MM.1S (cell line): Measurements from ENCODE around the gene PRKCE.

ENCODE experiments used
- DNase-seq: peaks from one replicate; pipeline ENCODE4 v3.0.0-alpha.2; 2015
- H2AFZ ChIP-seq: fragments of 300-600 bp; sonication (generic); 2 replicates; pipeline ENCODE4 v1.6.0; 2016; ENCODE audit warnings: antibody characterized with exemption, low read length
- H3F3A ChIP-seq: fragments of 300-600 bp; sonication (generic); 2 replicates; pipeline ENCODE4 v1.6.1; 2016; ENCODE audit warnings: mild to moderate bottlenecking, antibody characterized with exemption, low read length, moderate library complexity, mixed read lengths; ENCODE audit not compliant: insufficient read depth
- H3K27ac ChIP-seq: fragments of 300-600 bp; sonication (generic); 2 replicates; pipeline ENCODE4 v1.5.1; 2016; ENCODE audit warnings: mild to moderate bottlenecking, low read length
- H3K27me3 ChIP-seq: fragments of 300-600 bp; sonication (generic); replicated peaks from 2 replicates; pipeline ENCODE4 v1.6.0; 2016; ENCODE audit warnings: low read length; ENCODE audit not compliant: insufficient read depth
- H3K36me3 ChIP-seq: fragments of 300-600 bp; sonication (generic); replicated peaks from 2 replicates; pipeline ENCODE4 v1.6.1; 2016; ENCODE audit warnings: mild to moderate bottlenecking, low read length, mixed read lengths; ENCODE audit not compliant: insufficient read depth
- H3K4me1 ChIP-seq: fragments of 300-600 bp; sonication (generic); 2 replicates; pipeline ENCODE4 v1.6.1; 2016; ENCODE audit warnings: low read length, mixed read lengths
- H3K4me2 ChIP-seq: fragments of 300-600 bp; sonication (generic); 2 replicates; pipeline ENCODE4 v1.6.0; 2016; ENCODE audit warnings: low read depth, low read length
- H3K4me3 ChIP-seq: fragments of 300-600 bp; sonication (generic); 2 replicates; pipeline ENCODE4 v1.5.1; 2016; ENCODE audit warnings: low read length, mixed read lengths
- H3K79me2 ChIP-seq: fragments of 300-600 bp; sonication (generic); 2 replicates; pipeline ENCODE4 v1.6.1; 2016; ENCODE audit warnings: mixed run types, low read length, mixed read lengths
- H3K9ac ChIP-seq: fragments of 300-600 bp; sonication (generic); 2 replicates; pipeline ENCODE4 v1.6.1; 2016; ENCODE audit warnings: low read length, mixed read lengths
- H3K9me2 ChIP-seq: fragments of 300-600 bp; sonication (generic); replicated peaks from 2 replicates; pipeline ENCODE4 v1.6.1; 2016; ENCODE audit warnings: mild to moderate bottlenecking, low read length, mixed read lengths; ENCODE audit not compliant: insufficient read depth
- H3K9me3 ChIP-seq: fragments of 300-600 bp; sonication (generic); replicated peaks from 2 replicates; pipeline ENCODE4 v1.6.1; 2016; ENCODE audit warnings: mild to moderate bottlenecking, low read length, mixed read lengths; ENCODE audit not compliant: insufficient read depth
- H4K20me1 ChIP-seq: fragments of 300-600 bp; sonication (generic); 2 replicates; pipeline ENCODE4 v1.6.1; 2016; ENCODE audit warnings: mild to moderate bottlenecking, low read length, moderate library complexity, mixed read lengths; ENCODE audit not compliant: insufficient read depth
- EZH2 ChIP-seq: fragments of 300-600 bp; sonication (generic); optimal IDR thresholded peaks from 2 replicates; pipeline ENCODE3; 2017; ENCODE audit warnings: low read depth, mild to moderate bottlenecking, antibody characterized with exemption, low read length, mixed read lengths
- EZH2phosphoT487 ChIP-seq: fragments of 300-600 bp; sonication (generic); IDR thresholded peaks from 2 replicates; pipeline ENCODE4 v1.6.1; 2018; ENCODE audit warnings: antibody characterized with exemption, low read length
- TF ChIP-seq, protein P1 (sequence below): fragments of 300-600 bp; sonication (generic); IDR thresholded peaks from 2 replicates; pipeline ENCODE4 v1.5.1; 2016; ENCODE audit warnings: antibody characterized with exemption, low read length, mixed read lengths

Gene PRKCE

DNA sequence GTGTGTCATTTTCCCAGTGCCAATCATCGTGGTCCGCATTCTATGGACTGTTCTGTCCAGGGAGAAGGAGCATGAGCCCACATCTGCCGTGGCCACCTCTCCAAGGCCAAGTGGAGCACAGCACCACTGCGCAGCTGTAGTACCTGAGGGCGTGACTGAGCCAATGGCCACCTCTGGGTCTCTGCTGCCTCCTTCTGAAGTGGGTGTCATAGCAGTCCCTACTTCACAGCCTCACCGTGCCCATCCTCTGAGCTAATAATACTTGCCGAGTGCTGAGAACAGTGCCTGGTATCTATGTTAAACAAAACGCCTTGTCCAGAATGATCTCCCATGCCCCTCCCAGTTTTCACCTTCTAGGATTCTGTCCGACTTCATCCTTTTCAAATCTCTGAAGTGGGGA is 256.1 kb downstream of the PRKCE start:
- no peak overlapping the region for H3K27ac ChIP-seq
- H3K9me3 ChIP-seq: no peaks in the 10 kb centered on the region
- H2AFZ ChIP-seq: no peak overlapping the region
- H3K9ac ChIP-seq: no peak overlapping the region
- peaks cover 8% of the 10 kb centered on the region; the same call in 1 of the 2 replicates for H3F3A ChIP-seq
- H3K4me2 ChIP-seq: no peak overlapping the region
- no peaks in the 10 kb centered on the region for H3K36me3 ChIP-seq
- no peak for TF ChIP-seq EZH2
- TF ChIP-seq, protein P1, sequence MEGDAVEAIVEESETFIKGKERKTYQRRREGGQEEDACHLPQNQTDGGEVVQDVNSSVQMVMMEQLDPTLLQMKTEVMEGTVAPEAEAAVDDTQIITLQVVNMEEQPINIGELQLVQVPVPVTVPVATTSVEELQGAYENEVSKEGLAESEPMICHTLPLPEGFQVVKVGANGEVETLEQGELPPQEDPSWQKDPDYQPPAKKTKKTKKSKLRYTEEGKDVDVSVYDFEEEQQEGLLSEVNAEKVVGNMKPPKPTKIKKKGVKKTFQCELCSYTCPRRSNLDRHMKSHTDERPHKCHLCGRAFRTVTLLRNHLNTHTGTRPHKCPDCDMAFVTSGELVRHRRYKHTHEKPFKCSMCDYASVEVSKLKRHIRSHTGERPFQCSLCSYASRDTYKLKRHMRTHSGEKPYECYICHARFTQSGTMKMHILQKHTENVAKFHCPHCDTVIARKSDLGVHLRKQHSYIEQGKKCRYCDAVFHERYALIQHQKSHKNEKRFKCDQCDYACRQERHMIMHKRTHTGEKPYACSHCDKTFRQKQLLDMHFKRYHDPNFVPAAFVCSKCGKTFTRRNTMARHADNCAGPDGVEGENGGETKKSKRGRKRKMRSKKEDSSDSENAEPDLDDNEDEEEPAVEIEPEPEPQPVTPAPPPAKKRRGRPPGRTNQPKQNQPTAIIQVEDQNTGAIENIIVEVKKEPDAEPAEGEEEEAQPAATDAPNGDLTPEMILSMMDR: no peak
- no peak for TF ChIP-seq EZH2phosphoT487
- H3K9me2 ChIP-seq: no peaks in the 10 kb centered on the region
- H3K79me2 ChIP-seq: no peaks in the 10 kb centered on the region
- no peaks in the 10 kb centered on the region for H4K20me1 ChIP-seq
- peaks cover 31% of the 10 kb centered on the region for H3K4me1 ChIP-seq
- H3K4me3 ChIP-seq: no peak overlapping the region
- DNase-seq: no peak
- no peaks in the 10 kb centered on the region for H3K27me3 ChIP-seq

DNA sequence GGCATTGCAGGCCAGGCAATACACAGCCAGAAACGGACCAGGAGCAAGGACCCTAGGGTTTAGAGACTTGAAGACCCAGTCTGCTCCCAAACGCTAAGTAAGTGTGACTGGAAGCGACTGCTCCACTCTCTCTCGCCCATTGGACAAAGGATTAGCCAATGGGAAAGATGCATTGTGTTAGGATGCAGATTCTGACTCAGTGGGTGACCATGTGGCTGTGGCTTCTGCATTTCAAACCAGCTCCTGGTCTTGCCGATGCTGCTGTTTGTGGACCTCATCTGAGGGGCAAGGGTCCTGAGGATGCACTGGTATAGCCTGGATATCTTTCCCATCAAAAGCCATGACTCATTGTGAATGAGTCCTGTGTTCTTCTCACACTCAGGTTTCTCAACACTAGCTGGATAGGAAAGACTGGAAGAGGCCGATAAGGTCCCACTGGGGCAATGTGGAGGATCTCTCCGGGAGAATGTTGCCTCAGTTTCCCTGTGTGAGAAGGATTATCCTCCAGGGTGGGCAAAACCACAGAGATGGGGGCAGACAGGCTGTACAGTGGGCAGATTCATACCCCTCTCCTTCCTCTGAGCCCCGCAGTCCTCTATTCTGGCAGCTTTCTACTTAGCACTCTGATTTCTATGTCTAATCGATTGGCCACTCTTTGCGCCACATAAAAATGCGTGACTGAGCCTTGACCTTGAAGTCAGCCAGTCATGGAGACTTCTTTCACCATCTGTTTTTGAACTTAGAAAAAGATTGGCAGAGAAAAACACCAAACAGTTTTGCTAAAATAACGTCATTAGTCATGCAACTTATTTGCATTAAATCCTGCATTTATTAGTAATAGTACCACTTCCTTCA is 257.1 kb downstream of the PRKCE start:
- no peak overlapping the region for H3K4me2 ChIP-seq
- H3K36me3 ChIP-seq: no peaks in the 10 kb centered on the region
- H3K9me2 ChIP-seq: no peaks in the 10 kb centered on the region
- H3F3A ChIP-seq: peaks cover 6% of the 10 kb centered on the region; the same call in 1 of the 2 replicates
- H4K20me1 ChIP-seq: no peaks in the 10 kb centered on the region
- no peak overlapping the region for H2AFZ ChIP-seq
- H3K27ac ChIP-seq: no peak overlapping the region
- no peaks in the 10 kb centered on the region for H3K9me3 ChIP-seq
- DNase-seq: no peak
- no peaks in the 10 kb centered on the region for H3K27me3 ChIP-seq
- no peak overlapping the region for H3K9ac ChIP-seq
- H3K79me2 ChIP-seq: no peaks in the 10 kb centered on the region
- no peak for TF ChIP-seq EZH2
- no peak for TF ChIP-seq EZH2phosphoT487
- TF ChIP-seq, protein P1: no peak
- no peak overlapping the region for H3K4me3 ChIP-seq
- peaks cover 27% of the 10 kb centered on the region for H3K4me1 ChIP-seq

DNA sequence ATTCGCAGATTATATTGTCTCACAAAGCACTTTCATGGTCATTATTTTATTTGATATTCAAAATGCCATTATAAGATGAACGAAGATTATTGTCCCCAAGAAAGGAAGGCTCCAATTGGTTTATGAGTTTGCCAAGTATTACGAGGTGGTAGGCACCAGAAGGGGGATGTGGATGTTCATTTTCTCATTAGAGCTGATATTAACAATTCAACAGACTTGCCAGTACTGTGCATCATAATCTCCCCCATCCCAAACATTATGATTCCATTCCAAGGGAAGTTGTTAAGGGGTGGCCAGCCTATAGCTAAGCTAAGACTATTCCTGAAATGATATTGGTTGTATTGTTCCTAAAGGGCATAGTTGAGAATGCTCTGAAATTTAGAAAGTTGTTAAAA is 257.7 kb downstream of the PRKCE start:
- H3K4me3 ChIP-seq: no peak overlapping the region
- H3K27ac ChIP-seq: peak overlapping the region; percentile 63; the same call in 1 of the 2 replicates
- no peaks in the 10 kb centered on the region for H3F3A ChIP-seq
- no peak overlapping the region for H3K9ac ChIP-seq
- TF ChIP-seq, protein P1: no peak
- TF ChIP-seq EZH2: no peak
- no peak for TF ChIP-seq EZH2phosphoT487
- peaks cover 24% of the 10 kb centered on the region for H3K4me1 ChIP-seq
- peak overlapping the region; percentile 48; the same call in 1 of the 2 replicates for H3K4me2 ChIP-seq
- no peak for DNase-seq
- H4K20me1 ChIP-seq: no peaks in the 10 kb centered on the region
- H3K27me3 ChIP-seq: no peaks in the 10 kb centered on the region
- H3K9me2 ChIP-seq: no peaks in the 10 kb centered on the region
- H3K9me3 ChIP-seq: no peaks in the 10 kb centered on the region
- H2AFZ ChIP-seq: no peak overlapping the region
- no peaks in the 10 kb centered on the region for H3K36me3 ChIP-seq
- no peaks in the 10 kb centered on the region for H3K79me2 ChIP-seq
